HG02642 (cell line): ENCODE measurements around the gene PCTP.

Source experiments
- ATAC-seq: cut with Tn5 transposase; IDR thresholded peaks from one replicate; pipeline ENCODE4 v1.9.1; 2021; ENCODE audit warnings: mild to moderate bottlenecking; ENCODE audit not compliant: unreplicated experiment, poor library complexity

Gene PCTP

GRCh38 chr17:55750750-55751657 lies at the start of gene PCTP:
PCTP (plus strand) TSS chr17:55751051; CDS start chr17:55751104, 53 bp downstream.
- peak; percentile 99 for ATAC-seq

GRCh38 chr17:55702150-55702549 lies 48.7 kb upstream of the PCTP start:
- no peak for ATAC-seq

- ATAC-seq = no peak
Observed at GRCh38 chr17:55704401-55704800, 46.5 kb upstream of the PCTP start.

- ATAC-seq = no peak
Observed at GRCh38 chr17:55705847-55706246, 45.0 kb upstream of the PCTP start.

GRCh38 chr17:55706808-55707773 lies 43.8 kb upstream of the PCTP start:
- ATAC-seq = no peak

- no peak for ATAC-seq
Observed at GRCh38 chr17:55708175-55708974, 42.5 kb upstream of the PCTP start.

GRCh38 chr17:55709440-55709839 lies 41.4 kb upstream of the PCTP start:
- ATAC-seq = no peak

- no peak for ATAC-seq
Observed at GRCh38 chr17:55709984-55710383, 40.9 kb upstream of the PCTP start.

- ATAC-seq = no peak
Observed at GRCh38 chr17:55710410-55710809, 40.4 kb upstream of the PCTP start.

- ATAC-seq = no peak
Observed at GRCh38 chr17:55710829-55711496, 39.9 kb upstream of the PCTP start.

- ATAC-seq = no peak
Observed at GRCh38 chr17:55717432-55717831, 33.4 kb upstream of the PCTP start.

GRCh38 chr17:55717898-55718735 lies 32.7 kb upstream of the PCTP start:
- ATAC-seq = peak; percentile 47

- ATAC-seq = no peak
Observed at GRCh38 chr17:55720919-55721836, 29.7 kb upstream of the PCTP start.

GRCh38 chr17:55722016-55722736 lies 28.7 kb upstream of the PCTP start:
- no peak for ATAC-seq

GRCh38 chr17:55722742-55723487 lies 27.9 kb upstream of the PCTP start, which contains the start of gene TMEM100:
TMEM100 (minus strand) TSS chr17:55722864; CDS start chr17:55721070, 1,794 bp downstream.
- ATAC-seq = no peak

GRCh38 chr17:55723488-55723848 lies 27.4 kb upstream of the PCTP start:
- no peak for ATAC-seq
